Mammary epithelial cell (primary cell): ENCODE data around the gene NFKBIL1.

Experiments
- EZH2 ChIP-seq: IDR thresholded peaks from 2 replicates; pipeline ENCODE4 v1.6.1; 2012; ENCODE audit warnings: low read length, inconsistent platforms, borderline replicate concordance
- TF ChIP-seq, protein P1 (sequence below), 2 donors: IDR thresholded peaks in 1 of 2; conservative IDR thresholded peaks in 1 of 2; 2 replicates each; pipeline ENCODE4 v1.5.1; 2011 to 2012; ENCODE audit warnings: inconsistent platforms in 2 of 2, low read length in 2 of 2, mild to moderate bottlenecking in 2 of 2, control low read depth in 1 of 2, low read depth in 1 of 2; ENCODE audit not compliant: insufficient read depth in 1 of 2; ENCODE audit errors: extremely low read depth in 1 of 2

- TF ChIP-seq, protein P1, sequence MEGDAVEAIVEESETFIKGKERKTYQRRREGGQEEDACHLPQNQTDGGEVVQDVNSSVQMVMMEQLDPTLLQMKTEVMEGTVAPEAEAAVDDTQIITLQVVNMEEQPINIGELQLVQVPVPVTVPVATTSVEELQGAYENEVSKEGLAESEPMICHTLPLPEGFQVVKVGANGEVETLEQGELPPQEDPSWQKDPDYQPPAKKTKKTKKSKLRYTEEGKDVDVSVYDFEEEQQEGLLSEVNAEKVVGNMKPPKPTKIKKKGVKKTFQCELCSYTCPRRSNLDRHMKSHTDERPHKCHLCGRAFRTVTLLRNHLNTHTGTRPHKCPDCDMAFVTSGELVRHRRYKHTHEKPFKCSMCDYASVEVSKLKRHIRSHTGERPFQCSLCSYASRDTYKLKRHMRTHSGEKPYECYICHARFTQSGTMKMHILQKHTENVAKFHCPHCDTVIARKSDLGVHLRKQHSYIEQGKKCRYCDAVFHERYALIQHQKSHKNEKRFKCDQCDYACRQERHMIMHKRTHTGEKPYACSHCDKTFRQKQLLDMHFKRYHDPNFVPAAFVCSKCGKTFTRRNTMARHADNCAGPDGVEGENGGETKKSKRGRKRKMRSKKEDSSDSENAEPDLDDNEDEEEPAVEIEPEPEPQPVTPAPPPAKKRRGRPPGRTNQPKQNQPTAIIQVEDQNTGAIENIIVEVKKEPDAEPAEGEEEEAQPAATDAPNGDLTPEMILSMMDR (conservative IDR thresholded peaks at IDR 0.05 in 1 of 2, IDR thresholded peaks at IDR 0.05 in 1 of 2; ENCODE audit: extremely low read depth in 1 of 2, insufficient read depth in 1 of 2, low read depth in 1 of 2, low read length in 2 of 2), result no peak
- TF ChIP-seq EZH2, result no peak
Measured at GRCh38 chr6:31574106-31575061, 27.0 kb downstream of the NFKBIL1 start.
